HG02885 (cell line): ENCODE measurements around the gene ZNF345.

Experiments
- ATAC-seq: cut with Tn5 transposase; IDR thresholded peaks from one replicate; pipeline ENCODE4 v1.9.1; 2021; ENCODE audit warnings: mild to moderate bottlenecking; ENCODE audit not compliant: unreplicated experiment, poor library complexity

ZNF345 gene

DNA sequence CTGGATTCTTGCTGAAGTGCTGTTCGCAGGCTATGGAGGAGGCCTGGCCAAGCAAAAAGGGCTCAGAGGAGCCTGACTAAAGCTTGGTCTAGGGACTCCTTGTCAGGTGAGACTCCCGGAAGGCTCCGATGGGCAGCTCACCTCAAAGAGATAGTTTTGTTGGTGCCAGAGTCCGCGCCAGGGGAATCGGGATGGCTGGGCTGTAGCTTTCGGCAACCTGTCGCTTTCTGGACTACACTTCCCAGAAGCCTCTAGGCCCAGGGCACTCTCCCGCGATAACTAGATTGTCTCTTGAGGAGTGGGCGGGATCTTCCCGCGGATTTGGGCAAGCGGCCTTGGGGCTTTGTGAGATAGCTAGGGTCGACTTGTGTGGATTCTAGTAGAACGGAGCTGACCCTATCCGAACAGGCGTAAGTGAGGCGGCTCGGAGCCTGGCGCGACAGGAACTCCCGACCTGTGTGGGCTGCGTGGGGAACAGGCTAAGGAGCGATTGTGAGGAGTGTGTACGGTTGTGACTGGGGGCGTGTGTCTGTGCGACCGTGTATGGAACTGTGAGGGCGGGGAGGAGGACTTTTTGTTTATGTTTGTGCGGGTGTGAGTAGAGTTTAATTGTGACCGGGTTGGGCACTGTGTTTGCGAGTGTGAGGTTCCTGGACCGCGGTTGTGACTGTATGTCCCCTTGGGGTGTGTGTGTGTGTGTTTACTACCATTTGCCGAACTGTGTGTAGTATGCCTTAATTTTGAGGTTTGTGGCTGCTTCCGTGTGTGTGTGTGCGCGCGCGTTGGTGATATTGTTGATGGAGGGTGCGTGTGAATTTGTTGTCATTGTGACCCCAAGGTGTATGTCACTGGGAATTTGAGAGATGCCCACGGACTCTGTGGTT, at the start of gene ZNF345:
ZNF345 (plus strand) TSS at position 318 of the 884 bp plus-strand sequence. CDS start 25,955 bp downstream, outside the sequence.
- ATAC-seq: peak; percentile 83

DNA sequence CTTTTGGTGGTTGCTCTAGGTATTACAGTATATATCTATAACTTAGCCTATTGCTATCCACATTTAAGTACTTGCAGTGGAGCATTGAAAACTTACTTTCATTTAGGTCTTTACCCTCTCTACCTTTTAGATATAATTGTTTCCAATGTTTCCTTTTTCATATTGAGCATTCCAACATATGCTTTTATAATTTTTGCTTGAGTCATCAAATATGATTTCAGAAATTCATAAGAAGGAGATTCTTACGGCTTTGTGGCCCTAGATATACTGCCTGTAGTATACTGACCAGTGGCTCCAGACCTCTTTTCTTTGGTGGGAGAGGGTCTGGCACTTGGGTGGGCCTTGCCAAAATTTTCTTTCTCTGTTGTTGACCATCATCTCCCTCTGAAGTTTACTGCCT, 45.3 kb upstream of the ZNF345 start:
- ATAC-seq: no peak

DNA sequence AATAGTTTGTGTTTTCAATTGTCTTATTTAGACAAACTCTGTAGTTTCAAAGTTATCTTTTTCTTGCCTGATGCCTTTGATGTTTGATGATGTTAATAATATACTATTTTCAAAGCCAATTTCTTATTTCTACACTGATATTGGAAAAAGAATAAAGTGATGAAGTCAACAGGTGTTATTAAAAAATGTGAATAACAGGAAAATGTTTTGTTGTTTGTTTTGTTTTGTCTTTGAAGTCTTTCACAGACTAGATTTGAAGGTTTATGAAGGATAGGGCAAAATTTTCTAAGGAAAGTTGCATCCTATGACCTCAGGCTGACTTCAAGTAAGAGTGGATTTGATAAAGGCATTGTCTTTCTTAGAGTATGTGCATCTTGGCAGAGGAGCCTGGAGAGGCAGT, 43.6 kb upstream of the ZNF345 start:
- no peak for ATAC-seq

DNA sequence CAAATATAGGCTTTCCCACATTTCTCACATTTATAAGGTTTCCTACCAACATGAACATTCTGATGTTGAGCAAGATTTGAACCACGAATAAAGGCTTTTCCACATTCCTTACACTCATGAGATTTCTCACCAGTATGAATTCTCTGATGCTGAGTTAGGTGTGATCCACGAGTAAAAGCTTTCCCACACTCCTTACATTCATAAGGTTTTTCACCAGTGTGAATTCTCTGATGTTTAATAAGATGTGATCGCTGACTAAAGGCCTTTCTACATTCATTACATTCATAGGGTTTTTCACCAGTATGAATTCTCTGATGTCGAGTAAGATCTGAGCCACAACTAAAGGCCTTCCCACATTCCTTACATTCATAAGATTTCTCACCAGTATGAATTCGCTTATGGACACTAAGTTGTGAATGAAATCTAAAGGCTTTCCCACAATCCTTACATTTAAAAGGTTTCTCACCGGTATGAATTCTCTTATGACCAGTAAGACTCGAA, 31.5 kb upstream of the ZNF345 start:
- no peak for ATAC-seq

DNA sequence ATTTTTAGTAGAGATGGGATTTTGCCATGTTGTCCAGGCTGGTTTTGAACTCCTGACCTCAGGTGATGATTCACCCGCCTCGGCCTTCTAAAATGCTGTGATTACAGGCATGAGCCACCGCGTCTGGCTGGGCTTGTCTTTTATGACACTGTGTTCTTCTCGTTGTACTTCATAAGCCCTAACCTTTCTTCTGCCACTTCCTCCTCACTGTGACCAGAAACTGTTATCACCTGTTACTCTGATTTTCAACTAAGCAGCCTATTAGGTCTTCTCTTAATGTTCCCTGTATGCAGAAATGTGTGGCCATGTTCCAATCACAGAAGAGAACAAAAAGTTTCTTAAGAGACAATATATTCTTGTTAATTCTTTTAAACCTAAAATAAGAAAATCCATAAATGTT, 28.9 kb upstream of the ZNF345 start:
- no peak for ATAC-seq

DNA sequence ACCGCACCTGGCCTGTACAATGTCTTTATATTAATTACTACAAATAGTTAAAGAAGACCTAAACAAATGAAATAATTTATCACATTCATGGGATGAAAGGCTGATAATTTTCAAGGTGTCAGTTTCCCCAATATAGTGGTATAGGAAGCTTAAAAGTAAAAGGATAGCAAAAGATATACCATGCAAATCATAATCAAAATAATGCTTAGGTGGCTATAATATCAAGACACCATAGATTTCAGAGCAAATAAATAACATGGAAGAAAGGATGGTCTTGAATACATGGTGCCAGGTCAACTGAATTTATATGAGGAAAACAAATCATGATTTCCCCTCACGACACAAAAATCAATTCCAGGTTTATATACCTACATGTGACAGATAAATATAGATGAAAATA, 17.2 kb upstream of the ZNF345 start:
- no peak for ATAC-seq

DNA sequence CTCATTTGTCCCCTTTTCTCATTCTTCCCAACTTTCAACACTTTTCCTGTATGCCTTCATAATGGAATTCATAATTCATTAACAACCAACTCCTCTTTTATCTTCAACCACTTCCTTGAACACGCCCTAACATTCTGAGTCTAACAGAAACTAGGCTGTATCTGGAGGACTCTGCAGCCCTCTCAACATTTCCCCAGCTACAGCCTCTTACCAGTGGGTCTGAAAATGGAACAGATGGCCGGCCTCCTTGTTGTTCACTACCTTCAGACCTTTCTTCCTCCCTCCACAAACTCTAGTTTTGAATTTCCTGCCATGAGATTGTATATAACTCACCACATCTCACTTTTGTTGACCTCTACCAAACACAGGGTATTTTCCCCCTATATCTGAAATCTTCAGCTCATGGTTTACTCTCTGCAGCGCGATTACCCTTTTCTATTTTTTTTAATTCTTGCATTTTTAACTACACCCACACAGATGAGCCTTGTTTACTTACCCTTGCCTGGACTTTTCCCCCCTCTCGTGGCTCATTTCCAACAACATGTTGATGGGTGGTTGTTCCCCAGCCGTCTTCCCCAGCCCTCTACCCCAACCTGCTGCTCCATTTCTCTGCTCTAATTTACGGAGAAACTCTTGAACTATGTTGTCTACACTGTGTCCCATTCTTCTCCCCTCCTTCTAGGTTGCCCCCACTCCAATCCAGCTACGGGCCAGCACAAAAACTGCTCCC, 13.3 kb upstream of the ZNF345 start:
- no peak for ATAC-seq

DNA sequence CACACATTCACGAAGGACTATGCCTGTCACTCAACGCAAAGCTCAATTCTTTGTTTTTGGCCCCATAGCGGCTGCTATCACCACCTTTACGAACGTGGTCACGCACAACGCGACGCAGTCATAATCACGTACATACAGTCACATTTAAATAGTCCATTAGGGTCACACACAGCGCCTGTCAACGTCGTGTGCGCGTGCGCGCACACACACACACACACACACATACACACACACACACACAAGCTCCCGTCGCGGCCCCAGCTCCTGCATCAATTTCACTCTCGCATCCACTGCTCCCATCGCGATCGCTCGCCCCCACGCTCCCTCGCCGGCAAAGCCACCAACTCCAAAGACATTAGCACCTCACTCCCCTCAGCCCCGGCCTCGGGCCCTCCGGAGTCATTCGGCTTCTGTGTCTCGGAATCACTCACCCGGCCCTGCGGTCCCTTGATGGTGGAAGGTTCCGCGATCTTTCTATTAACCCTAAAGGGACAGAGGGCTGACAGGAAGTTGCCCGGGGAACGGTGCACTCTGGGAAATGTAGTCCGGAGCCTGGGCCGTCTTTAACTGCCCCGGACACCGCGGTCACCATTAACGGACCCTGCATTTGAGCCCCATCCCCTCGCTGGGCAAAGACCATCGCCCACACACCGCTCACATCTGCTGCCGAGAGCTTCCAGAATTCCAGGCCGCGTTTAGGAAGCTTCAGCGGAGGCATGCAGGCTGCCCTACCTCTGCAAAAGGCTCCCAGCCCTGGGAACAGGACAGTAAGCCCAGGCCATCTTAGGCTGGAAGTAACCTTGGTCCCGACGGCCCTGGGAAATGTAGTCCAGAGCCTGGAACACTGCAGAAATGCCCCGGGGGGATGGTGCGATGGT, 12.5 kb upstream of the ZNF345 start, which contains the start of gene ZNF790:
ZNF790 (minus strand) TSS at position 482 of the 878 bp plus-strand sequence. CDS start 12,768 bp downstream, outside the sequence.
- peak; percentile 96 for ATAC-seq

DNA sequence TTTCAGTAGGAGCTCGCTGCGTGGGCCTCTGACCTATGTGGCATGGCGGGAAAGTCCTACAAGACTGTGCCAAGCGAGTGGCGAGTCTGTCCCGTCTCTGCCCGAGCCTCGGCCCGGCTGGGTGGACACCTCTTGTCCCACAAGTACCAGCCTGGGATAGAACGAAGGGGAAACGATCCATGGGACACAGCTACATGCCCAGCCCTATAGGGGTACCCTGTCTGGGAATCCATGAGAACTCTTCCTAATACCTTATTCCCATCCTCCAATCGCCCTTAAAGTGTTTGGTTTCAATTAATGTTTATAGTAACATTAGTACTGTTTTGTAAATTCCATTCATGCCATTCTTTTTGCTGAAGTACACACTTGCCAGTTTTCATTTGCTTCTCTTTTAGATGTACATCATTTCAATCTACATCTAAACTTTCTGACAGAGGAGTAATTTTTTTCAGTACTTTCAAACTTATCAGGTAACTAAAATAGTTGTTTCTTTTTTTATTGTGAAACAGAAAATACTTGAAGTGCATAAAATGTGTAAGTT, 11.8 kb upstream of the ZNF345 start:
- no peak for ATAC-seq

DNA sequence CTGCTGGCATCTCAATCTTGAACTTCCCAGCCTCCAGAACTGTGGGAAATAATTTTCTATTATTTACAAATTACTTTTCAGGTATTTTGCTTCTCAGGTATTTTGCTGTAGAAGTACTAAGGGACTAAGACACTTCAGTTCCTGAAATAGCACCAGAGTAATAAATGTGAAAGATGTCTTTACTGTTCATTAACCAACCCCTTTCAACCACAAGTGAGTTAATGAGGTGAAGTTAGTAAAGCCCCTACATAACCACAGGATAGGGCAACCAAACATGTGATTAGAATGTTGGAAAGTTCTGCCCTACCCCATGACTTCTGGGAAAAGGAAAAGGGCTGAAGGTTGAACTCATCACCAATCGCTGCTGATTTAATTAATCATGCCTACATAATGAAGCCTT, 2.7 kb upstream of the ZNF345 start:
- ATAC-seq: no peak

DNA sequence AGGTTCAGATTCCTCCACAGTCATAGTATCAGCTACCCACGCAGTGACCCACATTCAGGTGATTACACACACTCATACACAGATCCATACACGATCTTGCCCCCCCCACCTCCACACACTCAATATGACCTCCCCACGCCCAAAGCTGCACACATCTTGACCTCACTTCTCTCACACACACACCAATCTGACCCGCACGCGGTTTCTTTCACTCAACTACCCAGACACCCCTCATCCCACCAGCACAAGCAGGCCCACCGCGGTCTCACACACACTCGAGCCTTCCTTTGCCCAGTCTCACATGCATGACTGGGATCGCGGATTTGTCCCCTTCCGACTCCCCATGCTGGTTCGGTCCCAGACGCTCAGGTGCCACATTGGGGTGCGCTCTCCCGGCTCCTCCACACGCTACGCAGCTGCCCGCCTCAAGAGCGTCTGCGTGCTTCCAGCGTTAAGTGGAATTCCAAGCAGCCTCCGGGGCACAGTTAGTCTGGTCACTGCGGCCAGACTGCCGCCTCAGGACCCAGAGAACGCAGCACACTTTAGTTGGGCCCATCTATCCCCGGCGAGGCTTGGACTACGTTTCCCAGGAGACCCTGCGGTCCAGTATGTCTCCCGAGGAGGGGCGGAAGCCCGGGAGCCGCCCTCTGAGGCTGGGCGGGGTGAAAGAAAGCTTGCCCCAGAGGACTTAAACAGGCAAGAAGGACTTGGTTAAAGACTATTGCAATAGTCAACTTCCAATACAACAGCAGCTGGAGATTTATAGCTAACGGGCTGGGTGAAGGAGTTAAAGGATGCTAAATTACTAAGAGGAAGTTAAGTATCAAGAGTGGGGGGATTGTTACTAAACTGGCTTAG, 746 bp upstream of the ZNF345 start:
- ATAC-seq: peak; percentile 91

DNA sequence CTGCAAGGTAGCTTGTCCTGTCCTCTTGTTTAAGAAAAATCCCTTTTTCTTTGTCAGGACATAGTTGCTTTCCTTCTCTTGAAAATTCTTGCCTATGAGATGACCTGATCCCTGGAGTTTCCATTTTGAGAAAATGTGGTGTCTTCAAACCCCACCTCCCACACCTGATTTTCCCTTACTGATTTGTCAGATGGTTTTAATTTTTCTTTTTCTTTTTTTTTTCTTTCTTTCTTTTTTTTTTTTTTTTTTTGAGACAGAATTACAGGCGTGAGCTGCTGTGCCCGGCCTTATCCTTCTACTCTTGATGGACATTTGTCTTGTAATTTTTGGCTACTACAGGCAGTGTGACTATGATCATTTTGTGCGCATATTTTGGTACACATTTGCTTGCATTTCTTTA, 1.2 kb downstream of the ZNF345 start:
- no peak for ATAC-seq

DNA sequence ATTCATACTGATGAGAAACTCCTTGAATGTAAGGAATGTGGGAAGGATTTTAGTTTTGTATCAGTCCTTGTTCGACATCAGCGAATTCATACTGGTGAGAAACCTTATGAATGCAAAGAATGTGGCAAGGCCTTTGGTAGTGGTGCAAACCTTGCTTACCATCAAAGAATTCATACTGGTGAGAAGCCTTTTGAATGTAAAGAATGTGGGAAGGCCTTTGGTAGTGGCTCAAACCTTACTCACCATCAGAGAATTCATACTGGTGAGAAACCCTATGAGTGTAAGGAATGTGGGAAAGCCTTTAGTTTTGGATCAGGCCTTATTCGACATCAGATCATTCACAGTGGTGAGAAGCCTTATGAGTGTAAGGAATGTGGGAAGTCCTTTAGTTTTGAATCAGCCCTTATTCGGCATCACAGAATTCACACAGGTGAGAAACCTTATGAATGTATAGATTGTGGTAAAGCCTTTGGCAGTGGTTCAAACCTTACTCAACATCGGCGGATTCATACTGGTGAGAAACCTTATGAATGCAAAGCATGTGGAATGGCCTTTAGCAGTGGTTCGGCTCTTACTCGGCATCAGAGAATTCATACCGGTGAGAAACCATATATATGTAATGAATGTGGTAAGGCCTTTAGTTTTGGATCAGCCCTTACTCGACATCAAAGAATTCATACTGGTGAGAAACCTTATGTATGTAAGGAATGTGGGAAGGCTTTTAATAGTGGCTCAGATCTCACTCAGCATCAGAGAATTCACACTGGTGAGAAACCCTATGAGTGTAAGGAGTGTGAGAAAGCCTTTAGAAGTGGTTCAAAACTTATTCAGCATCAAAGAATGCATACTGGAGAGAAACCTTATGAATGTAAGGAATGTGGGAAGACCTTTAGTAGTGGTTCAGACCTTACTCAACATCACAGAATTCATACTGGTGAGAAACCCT, 26.6 kb downstream of the ZNF345 start:
- ATAC-seq: no peak

DNA sequence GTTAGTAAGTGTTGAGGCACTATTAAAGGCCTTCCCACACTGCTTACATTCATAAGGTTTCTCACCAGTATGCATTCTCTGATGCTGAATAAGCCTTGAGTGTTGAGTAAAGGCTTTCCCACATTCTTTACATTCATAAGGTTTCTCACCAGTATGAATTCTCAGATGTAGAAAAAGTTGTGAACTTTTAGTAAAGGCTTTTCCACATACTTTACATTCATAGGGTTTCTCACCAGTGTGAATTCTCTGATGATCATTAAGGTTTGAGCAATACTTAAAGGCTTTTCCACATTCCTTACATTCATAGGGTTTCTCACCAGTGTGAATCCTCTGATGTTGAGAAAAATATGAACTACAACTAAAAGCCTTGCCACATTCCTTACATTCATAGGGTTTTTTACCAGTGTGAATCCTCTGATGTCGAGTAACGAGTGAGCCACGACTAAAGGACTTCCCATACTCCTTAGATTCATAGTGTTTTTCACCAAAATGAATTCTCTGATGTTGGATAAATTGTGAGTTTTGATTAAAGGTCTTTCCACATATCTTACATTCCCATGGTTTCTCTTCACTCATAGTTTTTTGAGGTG, 41.2 kb downstream of the ZNF345 start:
- no peak for ATAC-seq

DNA sequence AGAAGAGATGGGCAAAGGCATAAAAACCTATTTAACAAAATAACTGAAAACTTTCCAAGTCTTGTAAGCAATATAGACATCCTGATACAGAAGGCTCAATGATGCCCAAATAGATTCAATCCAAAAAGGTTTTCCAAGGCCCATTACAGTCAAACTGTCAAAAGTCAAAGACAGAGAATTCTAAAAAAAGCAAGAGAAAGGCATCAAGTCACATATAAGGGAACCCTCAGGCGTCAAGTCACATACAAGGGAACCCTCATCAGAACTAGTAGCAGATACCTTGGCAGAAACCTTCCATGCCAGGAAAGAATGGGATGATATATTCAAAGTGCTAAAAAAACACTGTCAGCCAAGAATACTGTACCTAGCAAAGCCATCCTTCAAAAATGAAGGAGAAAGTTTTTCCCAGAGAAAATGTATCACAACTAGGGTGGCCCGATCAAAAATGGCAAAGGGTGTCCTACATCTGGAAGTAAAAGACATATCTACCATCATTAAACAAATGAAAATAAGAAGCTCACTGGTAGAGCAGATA, 44.2 kb downstream of the ZNF345 start:
- ATAC-seq: no peak

DNA sequence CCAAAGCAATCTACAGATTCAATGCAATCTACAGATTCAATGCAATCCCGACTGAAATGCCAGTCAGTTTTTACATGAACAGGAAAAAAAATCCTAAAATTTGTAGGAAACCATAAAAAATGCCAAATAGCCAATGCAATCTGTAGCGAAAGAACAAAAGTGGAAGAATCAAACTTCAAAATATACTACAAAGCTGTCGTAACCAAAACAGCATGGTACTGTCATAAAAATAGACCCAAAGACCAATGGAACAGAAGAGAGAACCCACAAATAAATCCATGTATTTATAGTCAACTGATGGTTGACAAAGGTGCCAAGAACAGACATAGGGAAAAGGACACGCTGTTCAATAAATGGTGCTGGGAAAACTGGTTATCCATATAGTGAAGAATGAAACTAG, 47.7 kb downstream of the ZNF345 start:
- ATAC-seq: no peak
